Hepatic stellate cell (primary cell): ENCODE measurements around the gene CUX1.
"Not testable (repeated sequence)": the region's sequence is repeated elsewhere in the genome, so short reads cannot be mapped to it uniquely, and the experiment has no call there.

Experiments used
- DNase-seq: peaks from one replicate; pipeline ENCODE4 v3.0.0; 2011; ENCODE audit warnings: low spot score

CUX1 gene

GRCh38 chr7:101817471-101818286, at the start of gene CUX1:
Gene CUX1, plus strand, starts transcription at chr7:101817626. Its CDS starts 14 bp downstream, at chr7:101817640.
- DNase-seq, result peak; percentile 32

- DNase-seq, result no peak
Measured at GRCh38 chr7:101768280-101768679, 49.1 kb upstream of the CUX1 start.

- no peak for DNase-seq
Measured at GRCh38 chr7:101770466-101770865, 47.0 kb upstream of the CUX1 start.

GRCh38 chr7:101772508-101773211, 44.8 kb upstream of the CUX1 start:
- DNase-seq, result no peak

GRCh38 chr7:101775181-101775580, 42.2 kb upstream of the CUX1 start:
- no peak for DNase-seq

GRCh38 chr7:101778026-101778580, 39.3 kb upstream of the CUX1 start:
- DNase-seq, result no peak

- DNase-seq, result no peak
Measured at GRCh38 chr7:101779267-101779666, 38.2 kb upstream of the CUX1 start.

- DNase-seq, result no peak
Measured at GRCh38 chr7:101780281-101780680, 37.1 kb upstream of the CUX1 start.

GRCh38 chr7:101781439-101781838, 36.0 kb upstream of the CUX1 start:
- no peak for DNase-seq

GRCh38 chr7:101782476-101782875, 35.0 kb upstream of the CUX1 start:
- DNase-seq, result no peak

GRCh38 chr7:101782896-101783295, 34.5 kb upstream of the CUX1 start:
- no peak for DNase-seq

GRCh38 chr7:101783381-101784181, 33.8 kb upstream of the CUX1 start:
- DNase-seq, result no peak

GRCh38 chr7:101784292-101785127, 32.9 kb upstream of the CUX1 start:
- DNase-seq, result no peak

- no peak for DNase-seq
Measured at GRCh38 chr7:101787864-101788263, 29.6 kb upstream of the CUX1 start.

- DNase-seq, result no peak
Measured at GRCh38 chr7:101788517-101788916, 28.9 kb upstream of the CUX1 start.

- no peak for DNase-seq
Measured at GRCh38 chr7:101790566-101791293, 26.7 kb upstream of the CUX1 start.

GRCh38 chr7:101792051-101792681, 25.3 kb upstream of the CUX1 start:
- DNase-seq, result no peak

- not testable (repeated sequence) for DNase-seq
Measured at GRCh38 chr7:101792682-101793071, 24.7 kb upstream of the CUX1 start.

GRCh38 chr7:101795461-101795860, 22.0 kb upstream of the CUX1 start:
- no peak for DNase-seq

GRCh38 chr7:101798173-101798572, 19.3 kb upstream of the CUX1 start:
- not testable (repeated sequence) for DNase-seq
